OCI-LY1 (cell line): Measurements from ENCODE around the gene USP43.

Experiments
- CTCF ChIP-seq: fragments of 200-600 bp; sonication (generic), shearing (Covaris generic); IDR thresholded peaks from 2 replicates; pipeline ENCODE4 v1.5.1; 2017; ENCODE audit warnings: mild to moderate bottlenecking, antibody characterized with exemption, low read length, moderate library complexity, mixed read lengths
- EZH2 ChIP-seq: fragments of 200-600 bp; sonication (generic), shearing (Covaris generic); IDR thresholded peaks from 2 replicates; pipeline ENCODE4 v1.8.0; 2017; ENCODE audit warnings: borderline replicate concordance, mixed run types, mild to moderate bottlenecking, antibody characterized with exemption, low read length, moderate library complexity, mixed read lengths

- TF ChIP-seq CTCF = no peak
- no peak for TF ChIP-seq EZH2
These were observed 118.3 kb downstream of the USP43 start for GRCh38 chr17:9763643-9764042.
